Measurements from ENCODE around the gene AQP12A.
"Not testable (repeated sequence)": the region's sequence is repeated elsewhere in the genome, so short reads cannot be mapped to it uniquely, and the experiment has no call there.

The AQP12A gene

DNA sequence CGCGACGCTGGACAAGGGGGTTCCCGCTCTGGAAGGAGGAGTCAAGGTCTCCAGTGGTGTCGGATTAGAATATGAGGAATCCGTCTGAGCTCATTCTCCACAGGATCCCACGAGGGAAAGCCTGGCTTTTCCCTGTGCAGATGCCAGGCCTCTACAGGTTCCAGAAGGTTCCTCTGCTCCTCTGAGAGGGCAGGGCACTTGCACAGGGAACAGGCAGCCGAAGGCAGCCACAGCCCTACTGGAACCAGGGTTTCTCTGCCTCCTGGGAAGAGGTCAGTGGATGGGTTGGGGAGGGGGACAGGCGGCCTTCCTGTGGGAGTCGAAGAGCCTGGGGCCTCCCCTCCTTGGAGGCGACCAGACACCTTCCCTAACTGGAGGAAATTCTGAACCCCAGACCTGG, 1.7 kb upstream of the AQP12A start:
- no peak for DNase-seq

DNA sequence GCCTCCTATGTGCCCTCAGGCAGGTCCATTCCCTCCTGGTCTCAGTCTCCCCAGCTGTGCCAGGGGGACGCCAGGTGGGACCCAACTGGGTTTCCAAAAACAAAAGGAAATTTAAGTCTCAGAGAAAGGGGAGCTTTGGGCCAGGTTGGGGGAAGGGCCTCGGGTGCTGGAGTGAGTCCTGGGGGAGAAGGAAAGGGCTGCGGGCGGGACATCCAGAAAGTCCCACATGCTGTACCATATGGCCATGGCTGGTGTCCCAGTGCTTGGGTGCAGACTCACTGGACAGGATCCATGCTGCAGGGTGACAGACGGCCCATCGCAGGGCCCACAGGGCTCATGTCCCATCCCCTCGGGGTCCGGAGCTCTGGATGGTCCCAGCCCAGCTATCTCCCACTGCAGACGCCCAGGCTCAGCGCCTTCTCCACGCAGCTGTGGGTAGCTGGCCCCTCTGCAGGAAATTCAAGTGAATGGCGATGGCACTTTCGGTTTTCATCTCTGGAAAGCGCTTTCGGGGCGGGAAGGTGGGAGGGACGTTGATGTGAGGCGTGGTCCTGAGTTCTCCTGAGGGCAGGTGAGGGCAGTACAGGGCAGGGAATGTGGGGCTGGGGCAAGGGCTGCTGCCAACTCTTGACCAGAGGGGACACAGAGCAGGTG, 1.1 kb upstream of the AQP12A start:
- not testable (repeated sequence) for DNase-seq

DNA sequence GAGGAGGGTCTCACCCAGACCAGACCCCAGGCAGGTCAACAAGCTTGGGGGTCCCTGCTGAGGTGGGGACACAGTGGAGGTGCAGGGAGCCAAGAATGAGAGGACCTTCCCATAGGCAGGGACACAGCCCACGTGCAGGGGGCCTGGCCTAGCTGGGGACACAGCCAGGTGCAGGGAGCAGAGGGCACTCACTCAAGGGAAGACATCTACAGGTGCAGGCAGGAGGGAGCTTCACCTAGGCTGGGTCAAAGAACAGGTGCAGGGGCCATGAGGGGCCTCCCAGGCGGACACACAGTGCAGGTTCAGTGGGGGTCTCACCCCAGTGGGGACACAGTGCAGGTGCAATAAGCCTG, 615 bp upstream of the AQP12A start:
- DNase-seq: not testable (repeated sequence)

DNA sequence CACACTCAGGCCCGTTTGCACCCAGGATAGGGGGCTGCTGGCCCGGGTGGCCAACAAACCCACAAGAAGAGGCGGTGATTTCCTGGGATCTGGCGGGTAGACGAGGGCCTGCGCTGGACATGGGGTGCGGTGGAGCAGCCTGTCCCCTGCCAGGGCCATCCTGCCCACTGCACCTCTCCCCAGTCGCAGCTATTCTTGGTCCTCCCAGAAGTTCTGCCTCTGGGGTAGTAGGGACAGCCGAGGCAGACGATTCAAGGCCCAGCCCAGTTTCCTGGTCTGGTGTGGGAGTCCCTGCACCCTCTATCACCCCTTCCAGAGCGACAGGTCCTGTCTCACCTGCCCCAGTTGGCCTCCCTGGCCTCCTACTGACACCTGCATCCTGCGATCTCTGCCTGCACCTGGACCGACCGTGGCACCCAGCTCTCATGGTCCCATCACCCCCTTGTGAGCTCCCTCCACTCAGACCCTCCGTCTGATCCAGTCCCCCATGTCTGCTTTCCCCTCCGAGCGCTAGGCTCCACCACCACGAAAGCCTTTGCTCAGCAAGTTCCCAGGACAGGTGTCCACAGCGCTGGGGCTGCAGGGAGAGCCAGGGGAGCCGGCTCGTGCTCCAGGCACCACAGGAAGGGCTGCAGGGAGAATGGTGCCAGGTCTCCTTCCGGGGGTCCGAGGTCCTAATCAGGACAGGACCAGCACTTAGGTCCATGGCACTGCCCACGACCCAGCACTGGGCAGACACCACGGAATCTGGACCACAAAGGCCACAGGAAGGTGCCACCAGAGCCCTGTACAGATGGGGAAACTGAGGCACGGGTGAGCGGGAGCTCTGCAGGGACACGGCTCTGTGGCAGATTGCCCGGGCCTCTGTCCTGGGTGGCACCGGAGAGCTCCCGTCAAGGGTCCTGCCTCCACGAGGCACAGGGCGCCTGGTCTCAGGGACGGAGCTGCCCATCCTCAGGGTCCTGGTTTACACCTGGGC, 1.2 kb downstream of the AQP12A start:
- DNase-seq: not testable (repeated sequence)

DNA sequence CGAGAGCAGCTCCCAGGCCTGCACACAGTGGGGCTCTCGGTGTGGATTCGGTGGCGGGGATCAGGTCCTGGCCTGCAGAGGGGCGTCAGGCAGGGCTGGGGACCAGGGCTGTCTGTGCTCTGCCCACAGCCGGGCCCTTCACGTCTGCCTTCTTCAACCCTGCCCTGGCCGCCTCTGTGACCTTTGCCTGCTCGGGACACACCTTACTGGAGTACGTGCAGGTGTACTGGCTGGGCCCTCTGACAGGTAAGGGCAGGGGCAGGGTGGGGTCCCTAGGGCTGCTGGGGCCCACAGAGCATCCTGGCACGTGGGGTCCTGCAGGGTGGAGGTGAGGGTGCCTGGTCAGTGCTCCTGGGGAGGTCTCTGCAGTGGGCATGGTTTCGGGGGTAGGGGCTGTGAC, 2.6 kb downstream of the AQP12A start:
- not testable (repeated sequence) for DNase-seq

DNA sequence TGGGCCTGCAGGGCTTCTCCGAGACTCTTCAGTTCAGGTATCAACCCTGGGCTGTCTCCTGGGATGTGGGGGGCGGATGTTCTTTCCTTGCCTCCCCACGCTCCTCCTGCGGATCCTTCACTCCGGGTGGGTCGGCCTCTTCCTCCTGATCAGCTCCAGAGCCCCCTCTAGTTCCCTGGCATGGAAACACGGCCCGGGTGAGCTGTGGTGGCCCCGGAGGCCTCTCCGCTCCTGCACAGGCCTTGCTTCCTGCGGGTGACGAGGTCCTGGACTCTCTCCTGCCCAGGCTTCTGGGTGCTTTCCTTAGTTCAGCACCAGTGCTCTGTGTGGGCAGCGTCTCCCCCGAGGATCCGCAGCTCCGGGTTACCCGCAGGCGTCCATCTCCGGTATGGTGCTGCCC, 3.9 kb downstream of the AQP12A start:
- DNase-seq: not testable (repeated sequence)

DNA sequence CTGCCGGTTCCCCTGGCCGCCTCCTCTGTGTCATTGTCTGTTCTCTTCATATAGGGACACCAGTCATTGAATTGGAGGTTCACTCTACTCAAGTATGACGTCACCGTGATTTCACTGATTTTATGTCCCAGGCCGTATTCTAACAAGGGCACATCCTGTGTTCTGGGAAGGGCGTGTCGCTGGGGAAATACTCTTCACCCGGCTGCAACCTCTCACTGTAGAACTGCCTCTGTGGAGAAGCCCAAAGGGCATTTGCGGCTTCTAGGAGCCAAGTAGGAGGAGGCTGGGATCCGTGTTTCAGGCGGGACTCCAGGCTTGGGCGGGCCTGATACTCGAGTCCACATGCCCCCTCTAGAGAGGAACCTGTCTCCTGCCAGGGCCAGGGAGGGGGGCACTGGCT, 4.8 kb downstream of the AQP12A start:
- not testable (repeated sequence) for DNase-seq

DNA sequence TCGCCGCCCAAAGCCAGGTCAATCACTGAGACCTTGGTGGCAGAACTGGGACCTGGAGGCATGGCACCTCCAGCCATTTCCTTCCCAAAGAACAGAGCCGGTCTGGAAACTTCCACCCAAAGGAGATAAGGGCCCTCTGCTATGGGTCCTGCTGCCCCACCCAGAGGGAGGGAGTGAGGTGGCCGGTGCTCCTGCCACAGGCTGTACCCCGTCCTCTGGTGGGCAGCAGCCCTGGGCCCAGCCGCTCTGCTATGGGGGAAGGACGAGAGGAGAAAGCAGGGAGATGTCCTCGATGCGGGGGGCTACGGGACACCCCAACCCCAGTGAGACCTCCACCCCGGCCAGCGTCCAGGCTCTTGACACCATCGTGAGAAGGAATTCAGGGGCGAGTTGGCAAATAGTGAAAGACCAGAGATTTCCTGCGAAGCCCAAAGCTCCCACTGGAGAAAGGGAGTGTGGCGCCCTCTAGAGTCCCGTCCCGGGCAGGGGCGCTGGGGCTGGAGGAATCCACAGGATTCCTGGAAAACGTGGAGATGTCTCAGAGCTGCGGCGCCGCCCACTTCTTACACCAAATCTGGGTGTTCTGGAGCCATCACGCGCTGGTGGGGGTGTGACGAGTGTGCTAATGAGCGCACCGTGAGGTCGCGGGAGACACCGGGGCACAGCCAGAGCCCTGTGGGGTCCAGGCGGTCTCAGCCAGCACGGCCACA, 7.3 kb downstream of the AQP12A start:
- not testable (repeated sequence) for DNase-seq

DNA sequence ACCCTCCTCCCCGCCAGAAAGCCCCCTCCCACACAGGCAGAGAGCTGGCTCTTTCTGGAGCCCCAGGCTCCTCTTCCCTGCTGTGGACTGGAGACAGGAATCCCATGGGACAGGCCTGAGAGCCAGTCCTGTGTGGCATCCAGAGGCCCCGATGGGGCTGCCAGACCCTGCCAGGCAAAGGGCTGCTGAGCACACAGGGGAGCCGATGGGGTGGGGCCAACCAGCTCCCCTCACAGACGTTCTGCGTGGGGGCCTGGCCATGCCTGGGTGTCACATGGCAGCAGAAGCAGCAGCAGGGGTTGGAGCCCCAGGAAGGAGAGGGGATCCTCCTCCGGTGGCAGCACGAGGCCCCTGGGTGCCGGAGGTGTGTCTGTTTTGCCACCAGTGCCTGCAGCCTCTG, 8.2 kb downstream of the AQP12A start:
- not testable (repeated sequence) for DNase-seq

DNA sequence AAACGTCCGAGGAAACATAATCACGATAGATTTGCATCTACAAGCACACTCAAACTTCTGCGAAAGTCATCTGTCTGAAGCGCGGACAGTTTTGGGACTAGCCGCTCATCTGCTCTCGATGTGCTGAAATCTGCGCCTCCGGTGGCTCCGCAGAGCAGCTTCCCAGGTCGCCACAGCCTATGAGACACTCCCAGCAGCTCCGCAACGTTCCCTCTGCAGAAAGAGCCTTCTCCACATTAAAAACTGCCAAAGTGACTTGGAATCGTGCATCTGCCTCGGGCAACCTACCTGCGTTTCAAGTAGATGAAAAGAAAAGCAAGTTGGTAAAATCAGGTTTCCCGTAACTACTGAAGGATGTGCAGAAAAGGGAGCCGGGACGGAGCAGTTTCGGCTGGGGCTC, 8.9 kb downstream of the AQP12A start:
- not testable (repeated sequence) for DNase-seq

DNA sequence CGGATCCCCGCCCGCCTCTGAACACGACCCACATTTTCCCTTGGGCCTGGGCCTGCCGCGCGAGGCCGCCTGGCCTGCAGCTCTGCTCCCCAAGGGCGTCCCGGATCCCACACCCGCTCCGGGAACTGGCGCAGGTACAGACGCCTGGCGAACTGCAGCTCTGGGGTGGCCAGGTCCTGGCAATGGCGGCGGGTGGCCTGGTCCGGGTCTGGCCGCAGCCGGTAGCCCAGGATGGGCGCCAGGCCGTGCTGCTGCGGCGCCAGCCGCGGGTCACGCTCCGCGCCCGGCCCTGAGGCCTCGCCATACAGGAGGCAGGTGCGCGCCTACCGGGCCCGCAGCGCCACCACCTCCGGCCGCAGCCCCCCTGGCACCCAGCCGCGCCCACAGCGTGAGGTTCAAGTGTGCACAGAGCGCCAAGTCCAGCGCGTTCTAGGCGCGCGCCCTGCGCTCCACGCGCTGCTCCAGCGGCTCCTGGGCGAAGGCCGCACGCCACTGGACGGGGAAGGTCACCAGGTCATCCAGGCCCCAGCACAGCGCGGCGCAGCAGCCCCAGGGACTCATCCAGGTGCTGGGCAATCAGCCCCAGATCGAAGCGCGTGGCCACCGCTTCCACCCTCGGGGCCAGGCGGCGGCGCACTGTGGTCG, 9.5 kb downstream of the AQP12A start:
- no peak for DNase-seq

DNA sequence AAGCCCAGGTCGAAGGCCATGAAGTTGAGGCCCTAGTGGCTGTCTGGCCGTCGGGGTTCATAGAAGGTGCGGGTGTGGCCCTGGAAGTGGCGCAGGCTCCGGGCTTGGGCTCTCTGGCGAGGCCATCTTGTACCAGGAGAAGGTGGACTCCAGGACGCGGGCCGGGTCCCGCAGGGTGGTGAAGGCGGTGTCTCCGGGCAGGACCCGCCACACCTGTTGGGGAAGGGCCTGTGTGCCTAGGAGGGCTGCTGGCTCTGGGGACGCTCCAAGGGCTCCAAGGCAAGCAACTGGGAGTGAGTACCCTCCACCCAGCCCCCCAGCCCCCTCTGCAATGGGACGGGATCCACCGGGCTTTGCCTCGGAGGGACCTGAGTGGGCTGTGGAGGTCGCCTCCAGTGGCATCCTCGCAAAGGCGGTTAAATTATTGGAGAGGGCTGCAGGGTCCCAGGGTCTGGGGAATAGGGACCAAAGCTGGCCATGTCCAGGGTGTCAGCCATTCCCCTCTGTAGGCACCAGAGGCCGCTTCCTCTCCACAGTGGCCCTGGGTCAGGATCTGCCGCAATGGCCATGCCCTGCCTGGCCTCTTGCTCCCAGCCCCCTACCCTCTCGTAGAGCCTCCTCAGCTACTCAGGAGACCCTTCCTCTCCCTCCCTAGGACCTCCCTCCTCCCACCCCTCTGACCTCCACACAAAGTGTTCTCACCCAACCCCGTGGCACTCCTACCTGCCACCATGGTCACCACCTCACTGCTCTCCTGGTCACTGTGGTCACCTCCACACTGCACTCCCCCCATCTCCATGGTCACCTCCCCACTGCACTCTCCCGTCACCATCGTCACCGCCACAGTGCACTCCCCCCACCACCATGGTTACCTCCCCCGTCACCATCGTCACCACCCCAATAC, 10.3 kb downstream of the AQP12A start:
- no peak for DNase-seq

DNA sequence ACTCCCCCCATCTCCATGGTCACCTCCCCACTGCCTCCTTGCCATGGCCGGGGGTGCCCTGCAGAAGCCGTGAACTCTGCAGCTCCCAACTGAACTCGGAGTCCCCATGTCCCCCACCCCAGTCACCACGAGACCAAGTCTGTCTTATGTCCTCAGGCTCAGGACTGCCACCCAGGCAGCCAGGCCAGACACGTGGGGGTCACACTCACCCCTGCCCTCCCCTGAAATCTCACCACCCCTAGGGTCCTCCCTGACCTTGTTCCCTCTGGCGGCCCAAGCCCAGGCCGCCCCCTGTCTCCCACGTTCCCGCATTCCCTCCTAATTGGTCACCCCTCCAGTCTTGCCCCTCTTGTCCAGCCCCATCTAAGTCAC, 11.0 kb downstream of the AQP12A start:
- DNase-seq: no peak

DNA sequence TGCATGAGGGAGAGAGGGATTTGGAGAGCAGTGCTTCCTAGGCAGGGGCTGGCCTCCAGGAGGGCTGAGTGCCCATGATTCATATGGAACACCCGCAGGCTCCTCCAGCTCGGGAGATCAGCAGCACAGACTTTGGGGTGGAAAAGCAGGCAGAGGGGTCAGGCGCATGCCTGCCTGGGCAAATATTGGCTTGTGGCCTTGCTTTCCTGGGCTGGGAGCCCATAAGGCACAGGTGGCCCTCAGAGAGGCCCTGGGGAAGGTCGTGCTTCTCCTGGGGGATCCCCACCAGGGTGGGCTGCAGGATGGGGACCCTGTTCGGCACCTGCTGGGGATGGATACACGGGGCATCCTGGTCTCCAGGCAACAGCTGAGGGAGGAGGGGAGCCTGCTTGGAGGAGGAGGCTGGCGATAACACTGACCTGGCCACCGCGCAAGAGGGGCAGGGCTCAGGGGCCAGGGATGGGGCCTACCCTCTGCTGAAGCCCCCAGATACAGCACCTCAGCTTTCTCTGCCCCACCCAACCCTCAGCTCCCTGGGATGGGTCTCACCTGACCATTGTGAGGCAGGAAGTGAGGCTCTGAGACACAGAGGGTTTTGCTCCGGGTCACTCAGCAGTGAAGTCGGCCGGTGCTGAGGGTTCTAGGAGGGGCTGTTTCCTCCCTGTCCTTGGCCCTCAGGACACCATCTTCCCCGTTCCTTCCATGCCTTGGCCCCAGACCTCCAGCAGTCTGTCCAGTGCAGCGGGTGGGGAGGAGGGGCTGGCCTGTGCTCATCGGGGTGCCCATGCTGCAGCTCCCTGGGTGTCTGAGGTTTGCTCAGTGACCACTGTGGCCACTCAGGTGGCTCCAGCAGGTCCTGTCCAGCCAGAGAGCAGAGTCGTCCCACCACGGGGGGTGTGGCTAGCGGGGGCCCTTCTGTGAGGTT, 12.0 kb downstream of the AQP12A start:
- no peak for DNase-seq

DNA sequence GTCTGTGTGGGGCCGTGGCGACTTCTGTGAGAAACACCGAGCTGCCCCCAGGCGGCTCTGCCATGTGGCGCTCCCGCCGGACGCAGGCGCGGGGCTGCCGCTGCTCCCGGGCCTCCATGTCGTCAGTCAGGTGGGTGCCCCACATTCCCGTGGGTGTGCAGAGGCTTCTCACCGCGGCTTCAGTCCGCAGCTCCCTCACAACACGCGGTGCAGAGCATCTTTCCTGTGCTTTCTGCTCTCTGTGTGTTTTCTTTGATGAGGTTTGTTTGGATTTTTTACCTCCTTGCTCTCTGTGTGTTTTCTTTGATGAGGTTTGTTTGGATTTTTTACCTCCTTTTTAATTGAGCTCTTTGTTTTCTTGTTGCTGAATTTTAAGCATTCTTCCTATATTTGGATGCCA, 13.0 kb downstream of the AQP12A start:
- DNase-seq: no peak

DNA sequence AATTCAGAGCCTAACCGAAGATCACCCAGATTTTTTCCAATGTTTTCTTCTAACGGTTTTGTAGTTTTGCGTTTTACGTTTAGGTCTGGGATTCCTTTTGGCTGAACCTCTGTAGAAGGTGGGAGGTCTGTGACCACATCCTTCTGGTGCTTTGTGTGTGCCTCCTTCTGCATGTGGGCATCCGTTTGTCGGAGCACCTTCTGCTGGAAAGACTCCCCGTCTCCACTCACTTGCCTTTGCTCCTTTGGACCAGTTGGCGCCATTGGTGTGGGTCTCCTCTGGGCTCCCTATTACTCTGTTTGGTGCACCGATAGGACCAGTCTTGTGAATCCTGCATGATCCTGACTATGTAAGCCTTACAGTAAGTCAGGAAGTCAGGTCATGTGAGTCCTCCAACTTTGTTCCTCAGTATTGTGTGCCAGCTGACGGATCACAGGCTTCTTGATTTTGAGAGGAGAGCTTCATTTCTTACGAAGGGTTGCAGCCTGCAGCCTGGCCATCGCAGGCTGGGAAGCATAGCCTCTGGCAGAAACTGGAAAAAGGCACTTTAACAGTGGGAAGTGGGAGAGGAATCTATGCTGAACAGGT, 13.6 kb downstream of the AQP12A start:
- DNase-seq: peak; percentile 13

DNA sequence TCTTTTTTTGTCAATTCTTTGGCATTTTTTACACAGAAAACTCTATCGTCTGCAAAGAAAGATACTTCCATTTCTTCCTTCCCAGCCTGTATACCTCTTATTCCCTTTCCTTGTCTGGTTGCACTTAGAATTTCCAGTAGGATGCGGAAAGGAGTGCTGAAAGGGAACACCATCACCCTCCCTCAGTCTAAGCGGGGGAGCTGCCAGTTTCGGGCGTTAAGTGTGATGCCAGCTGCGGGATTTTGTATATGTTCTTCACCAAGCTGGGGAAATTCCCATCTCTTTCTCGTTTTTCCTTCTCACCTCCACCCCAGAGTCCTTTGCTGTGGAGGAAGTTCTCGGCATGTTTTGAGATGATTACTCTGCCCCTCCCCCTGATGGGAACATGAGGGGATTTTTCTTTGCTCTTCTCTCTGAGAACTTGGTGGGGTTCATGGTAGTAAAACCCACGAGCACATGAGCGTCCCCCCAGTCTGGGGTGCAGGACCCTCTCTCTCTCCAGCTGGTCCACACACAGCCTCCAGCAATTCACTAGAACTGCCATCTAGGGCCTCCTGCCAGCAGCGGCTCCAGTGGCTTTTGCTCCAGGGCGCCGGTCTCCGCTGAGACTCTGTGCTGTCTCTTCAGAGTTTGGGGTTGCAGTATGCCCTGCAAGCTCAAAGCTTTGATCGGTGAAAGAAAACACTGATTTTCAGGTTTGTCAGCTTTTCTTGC, 15.5 kb downstream of the AQP12A start:
- no peak for DNase-seq

DNA sequence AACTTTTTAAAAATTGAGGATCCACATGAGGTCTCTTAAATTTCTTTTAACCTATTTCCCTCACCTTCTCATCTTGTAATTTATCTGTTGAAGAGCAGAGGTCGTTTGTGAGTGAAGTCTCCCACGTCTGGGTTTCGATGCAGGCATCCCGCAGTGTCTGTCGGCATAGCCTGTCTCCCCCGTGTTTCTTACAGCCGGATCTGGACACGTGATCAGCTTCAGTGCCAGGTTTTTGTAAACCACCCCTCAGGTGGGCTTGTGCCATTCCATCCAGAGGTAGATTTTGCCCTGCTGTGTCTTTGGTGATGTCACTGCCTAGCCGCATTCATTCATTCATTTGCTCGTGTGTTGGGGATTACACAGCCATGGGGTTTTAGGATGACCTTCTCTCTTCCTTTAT, 16.2 kb downstream of the AQP12A start:
- no peak for DNase-seq

DNA sequence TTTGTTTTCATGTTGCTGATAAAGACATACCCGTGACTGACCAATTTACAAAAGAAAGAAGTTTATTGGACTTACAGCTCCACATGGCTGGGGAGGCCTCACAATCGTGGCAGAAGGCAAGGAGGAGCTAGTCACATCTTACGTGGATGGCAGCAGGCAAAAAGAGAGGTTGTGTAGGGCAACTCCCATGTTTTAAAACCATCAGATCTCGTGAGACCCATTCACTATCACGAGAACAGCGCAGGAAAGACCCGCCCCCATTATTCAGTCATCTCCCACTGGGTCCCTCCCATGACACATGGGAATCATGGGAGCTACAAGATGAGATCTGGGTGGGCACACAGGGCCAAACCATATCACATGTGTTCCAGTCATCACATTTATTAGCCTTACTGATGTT, 16.8 kb downstream of the AQP12A start:
- no peak for DNase-seq

DNA sequence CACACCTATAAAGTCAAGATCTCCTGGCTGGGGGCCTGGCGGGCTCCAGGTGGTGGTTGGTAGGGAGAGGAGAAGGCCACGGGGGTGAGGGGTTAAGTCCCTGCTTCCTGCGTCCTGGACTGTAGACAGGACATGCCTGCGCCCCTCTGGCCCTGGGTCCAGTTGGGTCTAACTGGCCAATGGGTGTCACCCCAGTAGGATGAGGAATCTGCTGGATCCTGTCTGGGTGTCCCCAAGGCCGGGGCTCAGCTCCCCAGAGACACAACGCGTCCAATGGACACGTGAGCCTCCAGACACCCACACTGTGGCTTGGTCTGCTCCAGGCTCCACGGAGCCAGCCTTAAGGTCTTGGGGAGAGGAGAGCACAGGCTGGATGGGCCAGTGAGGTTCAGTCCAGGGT, 19.6 kb downstream of the AQP12A start:
- no peak for DNase-seq

Measured in activated CD4-positive, alpha-beta T cell treated with anti-CD3 and anti-CD28 coated beads, Interleukin-10, Interleukin-2, amounts not matched to agents 100 ng/mL and 50 ng/mL, durations not matched to agents 16 hours and 8 hours (primary cell).